Muscle layer of colon (tissue), 2 donors: ENCODE data around the gene UBL3.

Experiments
- H3K27ac ChIP-seq: one replicate; pipeline ENCODE4 v1.7.0; 2013; ENCODE audit warnings: low read depth, mild to moderate bottlenecking, low read length, moderate library complexity
- H3K27me3 ChIP-seq, 2 donors: one replicate each; pipeline ENCODE4 v1.7.0; 2013; ENCODE audit warnings: low read length in 2 of 2, mild to moderate bottlenecking in 2 of 2; ENCODE audit not compliant: insufficient read depth in 2 of 2, control insufficient read depth in 1 of 2
- H3K36me3 ChIP-seq: one replicate; pipeline ENCODE4 v1.7.0; 2013; ENCODE audit warnings: mild to moderate bottlenecking, low read length; ENCODE audit not compliant: insufficient read depth
- H3K4me1 ChIP-seq: one replicate; pipeline ENCODE4 v1.7.0; 2013; ENCODE audit warnings: mild to moderate bottlenecking, low read length; ENCODE audit not compliant: insufficient read depth
- H3K4me3 ChIP-seq, 2 donors: one replicate each; pipeline ENCODE4 v1.7.0; 2013; ENCODE audit warnings: low read length in 2 of 2, low read depth in 1 of 2, mild to moderate bottlenecking in 1 of 2, moderate library complexity in 1 of 2
- H3K9ac ChIP-seq: one replicate; pipeline ENCODE4 v1.7.0; 2013; ENCODE audit warnings: low read length
- H3K9me3 ChIP-seq: one replicate; pipeline ENCODE4 v1.7.0; 2013; ENCODE audit warnings: mild to moderate bottlenecking, low read length
- donor health status: abdominal sarcoma.
- donor health status: Adenocarcinoma of cecum.

UBL3 gene

GRCh38 chr13:29883941-29884518, 33.6 kb upstream of the UBL3 start:
- H3K27ac ChIP-seq = no peak overlapping the region
- H3K4me1 ChIP-seq = no peaks in the 10 kb centered on the region
- H3K27me3 ChIP-seq = no peaks in the 10 kb centered on the region
- no peak overlapping the region for H3K9ac ChIP-seq
- H3K4me3 ChIP-seq = no peak overlapping the region
- H3K36me3 ChIP-seq = no peaks in the 10 kb centered on the region
- no peaks in the 10 kb centered on the region for H3K9me3 ChIP-seq

- Histone ChIP-seq H3K27me3 (no peaks in the 10 kb centered on the region), H3K36me3 (no peaks in the 10 kb centered on the region), H3K4me3 (no peak overlapping the region), H3K9me3 (no peaks in the 10 kb centered on the region), H3K27ac (no peak overlapping the region), H3K4me1 (no peaks in the 10 kb centered on the region), H3K9ac (no peak overlapping the region)
These were observed 31.7 kb upstream of the UBL3 start for GRCh38 chr13:29882076-29882475.

- H3K9ac ChIP-seq = no peak overlapping the region
- no peak overlapping the region for H3K27ac ChIP-seq
- no peaks in the 10 kb centered on the region for H3K27me3 ChIP-seq
- no peaks in the 10 kb centered on the region for H3K4me1 ChIP-seq
- no peak overlapping the region for H3K4me3 ChIP-seq
- no peaks in the 10 kb centered on the region for H3K36me3 ChIP-seq
- H3K9me3 ChIP-seq = no peaks in the 10 kb centered on the region
These were observed 27.7 kb upstream of the UBL3 start for GRCh38 chr13:29878101-29878500.

- H3K27me3 ChIP-seq = no peaks in the 10 kb centered on the region
- H3K4me1 ChIP-seq = no peaks in the 10 kb centered on the region
- H3K9ac ChIP-seq = no peak overlapping the region
- H3K36me3 ChIP-seq = no peaks in the 10 kb centered on the region
- no peak overlapping the region for H3K4me3 ChIP-seq
- no peak overlapping the region for H3K27ac ChIP-seq
- H3K9me3 ChIP-seq = no peaks in the 10 kb centered on the region
These were observed 27.1 kb upstream of the UBL3 start for GRCh38 chr13:29877456-29878078.

GRCh38 chr13:29875646-29876045, 25.2 kb upstream of the UBL3 start:
- Histone ChIP-seq H3K4me1 (no peaks in the 10 kb centered on the region), H3K36me3 (no peaks in the 10 kb centered on the region), H3K9ac (no peak overlapping the region), H3K27me3 (no peaks in the 10 kb centered on the region), H3K27ac (no peak overlapping the region), H3K4me3 (no peak overlapping the region), H3K9me3 (no peaks in the 10 kb centered on the region)

- Histone ChIP-seq H3K27ac (no peak overlapping the region), H3K4me1 (no peaks in the 10 kb centered on the region), H3K4me3 (no peak overlapping the region), H3K9ac (no peak overlapping the region), H3K36me3 (no peaks in the 10 kb centered on the region), H3K9me3 (no peaks in the 10 kb centered on the region), H3K27me3 (no peaks in the 10 kb centered on the region)
These were observed 18.2 kb upstream of the UBL3 start for GRCh38 chr13:29868581-29868980.

GRCh38 chr13:29865934-29866333, 15.5 kb upstream of the UBL3 start:
- no peaks in the 10 kb centered on the region for H3K4me1 ChIP-seq
- no peaks in the 10 kb centered on the region for H3K36me3 ChIP-seq
- no peak overlapping the region for H3K27ac ChIP-seq
- H3K27me3 ChIP-seq = no peaks in the 10 kb centered on the region
- no peak overlapping the region for H3K4me3 ChIP-seq
- no peaks in the 10 kb centered on the region for H3K9me3 ChIP-seq
- no peak overlapping the region for H3K9ac ChIP-seq

GRCh38 chr13:29861694-29862110, 11.3 kb upstream of the UBL3 start:
- Histone ChIP-seq H3K36me3 (no peaks in the 10 kb centered on the region), H3K4me1 (no peaks in the 10 kb centered on the region), H3K9ac (no peak overlapping the region), H3K9me3 (no peaks in the 10 kb centered on the region), H3K4me3 (no peak overlapping the region), H3K27me3 (no peaks in the 10 kb centered on the region), H3K27ac (no peak overlapping the region)

- Histone ChIP-seq H3K36me3 (no peaks in the 10 kb centered on the region), H3K27me3 (no peaks in the 10 kb centered on the region), H3K27ac (no peak overlapping the region), H3K9ac (no peak overlapping the region), H3K4me3 (no peak overlapping the region), H3K9me3 (no peaks in the 10 kb centered on the region), H3K4me1 (no peaks in the 10 kb centered on the region)
These were observed 9.6 kb upstream of the UBL3 start for GRCh38 chr13:29859971-29860370.

- Histone ChIP-seq H3K9ac (no peak overlapping the region), H3K4me1 (no peaks in the 10 kb centered on the region), H3K9me3 (no peaks in the 10 kb centered on the region), H3K4me3 (no peak overlapping the region), H3K27ac (no peak overlapping the region), H3K27me3 (no peaks in the 10 kb centered on the region), H3K36me3 (no peaks in the 10 kb centered on the region)
These were observed 8.2 kb upstream of the UBL3 start for GRCh38 chr13:29858667-29859066.

GRCh38 chr13:29858231-29858630, 7.8 kb upstream of the UBL3 start:
- Histone ChIP-seq H3K9me3 (no peaks in the 10 kb centered on the region), H3K9ac (no peak overlapping the region), H3K27me3 (no peaks in the 10 kb centered on the region), H3K27ac (no peak overlapping the region), H3K4me3 (no peak overlapping the region), H3K36me3 (no peaks in the 10 kb centered on the region), H3K4me1 (no peaks in the 10 kb centered on the region)

- no peak overlapping the region for H3K4me3 ChIP-seq
- no peaks in the 10 kb centered on the region for H3K9me3 ChIP-seq
- H3K27ac ChIP-seq = no peak overlapping the region
- no peaks in the 10 kb centered on the region for H3K27me3 ChIP-seq
- H3K4me1 ChIP-seq = no peaks in the 10 kb centered on the region
- no peak overlapping the region for H3K9ac ChIP-seq
- H3K36me3 ChIP-seq = no peaks in the 10 kb centered on the region
These were observed 6.7 kb upstream of the UBL3 start for GRCh38 chr13:29857085-29857484.
